ENCODE results near the gene CD24.
"Not testable (repeated sequence)": the region's sequence is repeated elsewhere in the genome, so short reads cannot be mapped to it uniquely, and the experiment has no call there.

The CD24 gene, protein sequence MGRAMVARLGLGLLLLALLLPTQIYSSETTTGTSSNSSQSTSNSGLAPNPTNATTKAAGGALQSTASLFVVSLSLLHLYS

DNA sequence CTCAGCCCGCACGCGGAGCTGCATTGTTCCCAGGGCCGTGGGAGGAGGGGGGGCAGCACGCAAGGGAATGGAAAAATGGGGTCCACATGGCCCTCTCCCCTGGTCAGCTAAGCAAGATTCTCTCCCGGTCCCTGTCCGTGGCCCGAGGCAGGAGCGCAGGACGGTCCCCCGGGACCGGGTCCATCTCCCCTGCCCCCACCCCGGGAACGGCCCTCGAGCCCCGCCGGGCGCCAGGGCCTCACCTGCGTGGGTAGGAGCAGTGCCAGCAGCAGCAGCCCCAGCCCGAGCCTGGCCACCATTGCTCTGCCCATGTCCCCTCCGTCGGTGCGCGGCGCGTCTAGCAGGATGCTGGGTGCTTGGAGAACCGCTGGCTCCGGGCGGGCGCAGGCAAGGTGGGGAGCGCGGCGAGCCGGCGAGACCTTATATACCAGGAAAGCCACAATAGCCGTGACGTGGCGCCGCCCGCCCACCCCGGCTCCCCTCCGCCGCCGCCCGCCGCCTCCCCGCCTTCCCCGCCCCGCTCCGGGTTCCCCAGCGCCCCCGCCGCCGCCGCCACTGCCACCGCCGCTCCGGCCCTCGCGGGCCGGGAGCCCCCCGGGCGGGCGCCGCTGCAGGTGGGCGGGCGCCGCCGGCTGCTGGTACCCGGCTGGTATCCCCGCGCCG, at the start of gene CD24:
TSS of gene CD24 (minus strand) at position 394 of the 663 bp plus-strand sequence. CDS start at position 311, 83 bp downstream.
- peak; percentile 64 for DNase-seq

DNA sequence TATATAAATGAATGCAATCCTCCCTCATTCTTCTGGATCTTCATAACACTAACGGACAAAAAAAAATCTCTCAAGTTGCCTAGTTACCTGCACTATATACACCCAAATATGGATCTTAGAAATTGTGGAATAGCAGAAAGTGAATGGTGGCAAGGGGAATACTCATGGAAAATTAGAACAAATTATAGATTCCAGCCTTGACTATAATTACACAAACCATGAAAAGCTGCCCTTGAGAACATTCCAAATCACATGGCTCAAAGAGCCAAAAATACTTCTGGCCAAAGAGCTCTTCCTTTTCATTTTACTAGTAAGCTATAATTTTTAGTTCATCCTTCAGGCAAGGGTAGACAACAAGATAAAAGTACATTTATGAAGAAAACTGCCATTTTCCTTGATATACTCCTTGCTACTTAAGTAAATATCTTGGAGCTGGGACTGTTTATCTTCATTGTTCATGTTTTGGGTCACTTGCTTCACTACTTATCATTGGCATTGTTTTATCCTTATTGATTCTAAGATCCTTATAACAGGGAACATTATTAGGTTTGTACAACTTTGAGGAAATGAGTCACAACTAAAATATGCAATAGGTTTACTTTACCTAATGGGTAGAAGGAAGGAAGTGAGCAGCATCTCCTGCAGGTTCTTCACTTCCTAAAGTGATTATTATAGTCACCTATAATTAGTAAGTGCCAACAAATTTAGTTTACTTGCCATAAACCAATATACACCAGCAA, 47.1 kb upstream of the CD24 start:
- DNase-seq = no peak

DNA sequence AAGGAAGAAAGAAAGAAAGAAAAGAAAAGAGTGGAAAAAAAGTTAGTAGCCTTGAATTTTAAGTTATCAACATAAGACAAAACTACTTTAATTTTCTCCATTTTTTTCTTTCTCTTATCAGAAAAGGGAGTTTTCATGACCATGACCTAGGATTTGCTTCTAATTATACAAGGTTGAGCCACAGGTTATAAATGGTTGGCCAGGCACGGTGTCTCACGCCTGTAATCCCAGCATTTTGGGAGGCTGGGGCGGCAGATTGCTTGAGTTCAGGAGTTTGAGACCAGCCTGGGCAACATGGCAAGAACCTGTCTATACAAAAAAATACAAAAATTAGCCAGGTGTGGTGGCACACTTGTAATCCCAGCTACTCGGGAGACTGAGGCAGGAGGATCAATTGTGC, 45.7 kb upstream of the CD24 start:
- no peak for DNase-seq

DNA sequence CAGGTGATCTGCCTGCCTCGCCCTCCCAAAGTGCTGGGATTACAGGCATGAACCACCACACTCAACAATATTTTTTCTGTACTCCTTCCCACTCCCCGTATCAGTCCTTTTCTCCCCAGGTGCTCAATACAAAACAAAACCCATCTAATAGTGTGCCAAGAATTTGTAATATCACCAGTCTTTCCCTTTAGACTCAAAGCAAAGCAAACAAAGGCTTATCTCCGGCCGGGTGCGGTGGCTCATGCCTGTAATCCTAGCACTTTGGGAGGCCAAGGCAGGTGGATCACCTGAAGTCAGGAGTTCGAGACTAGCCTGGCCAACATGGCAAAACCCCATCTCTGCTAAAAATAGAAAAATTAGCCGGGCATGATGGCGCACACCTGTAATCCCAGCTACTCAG, 45.1 kb upstream of the CD24 start:
- not testable (repeated sequence) for DNase-seq

DNA sequence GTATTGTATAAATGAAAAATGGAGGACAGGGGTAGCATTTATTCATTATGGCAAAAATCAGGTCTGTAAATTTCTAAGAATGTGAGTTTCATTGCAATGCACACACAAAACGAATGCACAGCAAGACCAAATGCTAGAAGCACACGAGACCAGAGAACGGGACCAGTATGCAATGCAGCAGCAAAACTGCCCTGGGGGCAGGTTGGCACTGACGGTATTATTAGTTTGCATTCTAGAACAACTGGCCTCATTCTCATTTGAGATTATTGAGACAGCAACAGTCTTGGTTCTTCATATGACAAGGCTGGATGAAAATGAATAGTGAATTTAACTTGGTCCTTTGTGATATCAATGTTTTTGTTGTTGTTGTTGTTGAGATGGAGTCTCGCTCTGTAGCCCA, 44.5 kb upstream of the CD24 start:
- no peak for DNase-seq

DNA sequence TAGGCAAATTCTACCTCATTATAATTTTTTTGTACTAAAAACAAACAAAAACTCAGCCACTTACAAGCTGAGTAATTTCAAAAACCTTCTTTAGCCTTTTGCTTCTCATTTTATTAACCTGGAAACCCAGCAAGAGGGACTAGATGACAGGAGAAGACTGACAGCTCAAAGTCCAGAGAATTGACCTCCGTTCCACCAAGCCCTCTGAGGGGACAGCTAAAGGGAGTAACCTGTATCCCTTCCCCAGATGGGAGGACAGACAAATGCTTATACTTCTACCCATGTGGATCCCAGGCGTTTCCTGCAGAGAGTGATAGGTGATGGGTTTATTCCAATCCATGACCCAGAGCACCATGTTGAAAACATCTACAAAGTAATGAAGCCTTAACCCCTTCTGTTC, 35.0 kb upstream of the CD24 start:
- no peak for DNase-seq

DNA sequence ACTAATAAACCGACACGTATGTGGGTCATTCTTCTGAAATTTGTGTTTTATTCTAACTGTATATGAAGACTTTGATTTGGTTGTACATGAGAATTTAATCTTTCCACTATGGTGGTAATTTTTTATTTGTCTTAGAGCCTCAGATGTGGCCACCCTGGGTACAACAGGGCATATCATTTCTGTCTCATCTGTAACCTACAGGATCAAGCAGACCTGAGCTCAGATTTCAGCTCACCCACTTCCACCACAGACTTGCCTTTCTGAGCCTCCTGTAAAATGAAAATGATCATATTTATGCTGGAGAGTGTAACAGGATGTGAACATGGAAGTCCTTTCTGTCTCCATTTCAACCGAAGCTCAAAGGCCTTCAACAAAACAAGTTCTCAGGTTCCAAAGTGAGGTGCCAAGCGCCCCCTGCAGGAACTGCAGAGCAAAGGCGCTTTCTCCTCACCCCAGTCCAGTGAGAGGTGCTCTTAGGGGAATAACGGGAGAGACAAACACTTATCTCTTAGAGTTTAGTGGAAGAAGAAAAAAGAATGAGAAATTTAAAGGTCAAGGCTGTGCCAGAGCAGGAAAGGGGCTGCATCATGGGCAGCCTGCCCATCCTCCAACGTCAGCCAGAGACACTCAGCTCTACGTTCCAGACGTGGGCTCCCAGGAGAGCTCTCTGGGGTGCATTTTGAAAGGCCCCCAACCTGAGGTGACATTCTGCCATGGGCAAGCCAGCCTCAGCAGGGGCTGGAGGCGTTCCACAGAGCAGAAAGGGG, 23.0 kb upstream of the CD24 start:
- peak; percentile 50 for DNase-seq

DNA sequence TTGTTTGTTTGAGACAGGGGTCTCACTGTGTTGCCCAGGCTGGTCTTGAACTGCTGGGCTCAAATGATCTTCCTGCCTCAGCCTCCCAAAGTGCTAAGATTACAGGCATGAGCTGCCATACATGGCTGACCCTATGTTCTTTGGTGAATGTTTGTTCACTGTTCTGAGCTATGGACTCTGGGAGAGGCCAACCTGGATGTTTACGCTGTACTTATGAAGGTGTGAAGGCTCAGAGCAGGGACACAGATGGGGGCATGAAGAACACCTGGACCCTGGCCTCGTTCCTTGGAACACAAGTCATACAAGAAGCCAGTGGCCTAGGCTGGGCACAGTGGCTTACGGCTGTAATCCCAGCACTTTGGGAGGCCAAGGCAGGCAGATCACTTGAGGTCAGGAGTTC, 21.1 kb upstream of the CD24 start:
- no peak for DNase-seq

DNA sequence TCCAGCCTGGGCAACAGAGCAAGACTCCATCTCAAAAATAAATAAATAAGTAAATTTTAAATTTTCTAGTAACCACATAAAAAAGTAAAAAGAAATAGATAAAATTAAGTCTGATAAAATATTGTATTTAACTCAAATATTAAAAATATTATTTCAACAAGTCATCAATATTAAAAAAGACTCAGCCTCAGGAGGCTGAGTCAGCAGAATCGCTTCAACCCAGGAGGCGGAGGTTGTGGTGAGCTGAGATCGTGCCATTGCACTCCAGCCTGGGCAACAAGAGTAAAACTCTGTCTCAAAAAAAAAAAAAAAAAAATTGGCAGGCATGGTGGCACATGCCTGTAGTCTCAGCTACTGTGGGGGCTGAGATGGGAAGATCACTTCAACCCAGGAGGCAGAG, 15.2 kb upstream of the CD24 start:
- not testable (repeated sequence) for DNase-seq

DNA sequence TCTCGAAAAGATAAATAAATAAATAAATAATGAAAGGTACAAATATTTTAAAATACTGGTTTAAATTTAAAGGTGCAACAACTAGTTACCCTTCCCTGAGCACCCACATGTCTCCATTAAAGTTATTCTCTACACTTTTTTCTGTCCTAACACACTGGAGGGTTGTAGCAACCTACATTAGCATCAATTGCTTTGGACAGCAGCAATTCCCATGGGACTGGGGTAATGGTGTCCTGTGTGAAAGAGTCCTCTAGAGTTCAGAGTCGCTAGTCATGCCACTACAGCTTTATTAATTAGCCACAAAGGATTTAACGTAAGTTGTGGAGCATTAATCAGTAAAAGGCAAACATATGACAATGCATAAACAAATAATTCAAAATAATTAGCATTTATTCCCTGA, 14.1 kb upstream of the CD24 start:
- no peak for DNase-seq

DNA sequence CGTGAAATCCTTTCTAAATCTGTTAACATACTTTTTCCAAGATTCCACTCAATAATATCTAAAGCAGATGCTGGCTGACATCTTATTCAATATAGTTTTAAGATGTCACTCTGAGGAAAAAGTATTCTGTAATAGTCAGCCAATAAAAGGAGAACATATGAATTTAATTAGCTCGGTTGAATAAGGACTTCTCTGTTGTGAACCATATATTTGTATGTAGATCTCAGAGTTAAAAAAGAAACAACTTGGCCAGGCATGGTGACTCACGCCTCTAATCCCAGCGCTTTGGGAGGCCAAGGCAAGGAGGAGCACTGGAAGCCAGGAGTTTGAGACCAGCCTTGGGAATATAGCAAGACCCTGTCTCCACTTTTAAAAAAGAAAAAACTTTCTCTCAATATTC, 7.4 kb upstream of the CD24 start:
- DNase-seq = no peak

DNA sequence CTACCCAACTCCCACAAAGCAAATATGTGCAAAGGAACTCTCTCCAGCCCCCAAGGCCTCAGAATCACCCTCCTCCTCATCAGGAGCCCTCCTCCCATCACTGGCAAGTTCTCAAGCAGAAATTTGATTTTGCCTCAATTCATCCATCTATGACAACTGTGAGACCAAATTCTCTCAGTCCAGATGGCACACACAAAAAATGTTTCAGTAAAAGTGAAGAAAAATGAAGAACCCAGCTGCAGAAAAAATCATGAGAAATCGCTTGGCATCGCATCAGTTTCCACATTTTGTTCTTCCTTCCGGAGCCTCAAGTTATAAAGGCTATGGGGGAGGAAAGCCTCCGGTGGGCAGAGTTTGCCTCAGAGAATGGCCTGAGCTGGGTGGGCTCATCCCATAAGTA, 6.4 kb upstream of the CD24 start:
- no peak for DNase-seq

DNA sequence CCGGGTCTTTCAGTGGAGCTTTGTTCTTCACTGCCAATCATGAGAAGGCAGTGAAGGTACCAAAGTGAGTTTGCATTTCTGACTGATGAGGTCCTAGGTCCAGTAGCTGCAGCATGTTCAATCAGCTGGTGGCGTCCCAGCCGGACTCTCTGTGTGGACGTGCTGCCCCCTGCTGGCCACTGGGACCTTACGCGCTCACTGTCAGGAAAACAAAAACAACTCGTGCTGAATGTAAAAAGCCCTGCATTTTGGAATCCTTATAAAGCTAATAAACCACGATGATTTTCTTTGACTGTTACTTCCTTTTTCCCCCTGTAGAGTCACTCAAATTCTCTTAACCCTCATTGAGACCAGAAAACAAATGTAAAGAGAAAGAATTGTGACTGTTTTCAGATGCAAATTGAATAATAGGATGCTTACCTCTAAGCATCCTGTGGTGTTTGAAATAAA, 4.9 kb upstream of the CD24 start:
- peak; percentile 71 for DNase-seq

DNA sequence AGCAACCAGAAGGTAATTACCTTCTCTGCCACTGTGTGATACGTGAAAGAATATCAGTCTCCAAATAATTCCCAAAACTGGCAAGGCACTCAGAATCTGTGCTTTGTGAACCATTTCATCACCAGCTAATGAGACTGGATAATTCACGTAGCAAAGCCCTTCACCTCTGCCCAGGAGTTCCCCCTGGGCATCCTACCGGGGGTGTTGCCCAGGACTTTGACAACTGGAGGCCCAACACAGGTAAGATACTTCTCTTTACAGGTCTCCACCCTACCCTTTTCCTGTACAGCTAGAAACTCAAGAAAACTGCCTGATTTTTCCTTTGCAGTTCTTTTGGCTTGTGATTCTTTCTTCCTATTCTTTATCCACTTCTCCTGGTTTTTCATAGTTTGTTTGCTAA, 2.7 kb upstream of the CD24 start:
- no peak for DNase-seq

DNA sequence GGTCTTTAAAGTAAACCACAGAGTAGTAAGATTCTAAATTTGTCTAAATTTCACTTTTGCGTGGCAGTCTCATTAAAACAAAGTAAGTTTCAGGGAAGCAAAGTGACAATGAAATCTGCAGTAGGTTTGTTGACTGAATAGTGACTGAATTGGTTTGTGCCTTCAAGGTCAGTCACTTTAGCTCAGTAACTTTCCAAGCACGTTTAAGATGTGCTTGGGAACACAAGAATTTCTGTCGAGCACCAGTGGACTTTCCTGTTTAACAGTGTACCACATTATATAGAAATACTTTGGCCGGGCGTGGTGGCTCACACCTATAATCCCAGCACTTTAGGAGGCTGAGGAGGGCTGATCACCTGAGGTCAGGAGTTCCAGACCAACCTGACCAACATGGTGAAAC, 1.7 kb upstream of the CD24 start:
- no peak for DNase-seq

DNA sequence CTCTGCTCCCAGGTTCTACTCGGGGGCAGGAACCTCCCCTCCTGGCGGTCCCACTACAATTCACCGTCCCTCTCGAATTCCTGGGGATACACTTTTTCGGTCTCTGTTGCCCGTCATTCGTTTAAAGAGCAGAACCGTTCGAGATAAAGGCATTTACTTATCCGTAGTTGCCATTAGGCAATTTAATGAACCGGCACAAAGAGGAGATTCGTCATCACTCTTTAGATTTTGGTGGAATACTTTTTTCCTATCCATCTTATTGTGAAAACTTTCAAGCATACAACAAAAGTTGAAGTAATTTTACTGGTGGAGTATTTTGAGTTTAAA, 1.2 kb upstream of the CD24 start:
- no peak for DNase-seq

DNA sequence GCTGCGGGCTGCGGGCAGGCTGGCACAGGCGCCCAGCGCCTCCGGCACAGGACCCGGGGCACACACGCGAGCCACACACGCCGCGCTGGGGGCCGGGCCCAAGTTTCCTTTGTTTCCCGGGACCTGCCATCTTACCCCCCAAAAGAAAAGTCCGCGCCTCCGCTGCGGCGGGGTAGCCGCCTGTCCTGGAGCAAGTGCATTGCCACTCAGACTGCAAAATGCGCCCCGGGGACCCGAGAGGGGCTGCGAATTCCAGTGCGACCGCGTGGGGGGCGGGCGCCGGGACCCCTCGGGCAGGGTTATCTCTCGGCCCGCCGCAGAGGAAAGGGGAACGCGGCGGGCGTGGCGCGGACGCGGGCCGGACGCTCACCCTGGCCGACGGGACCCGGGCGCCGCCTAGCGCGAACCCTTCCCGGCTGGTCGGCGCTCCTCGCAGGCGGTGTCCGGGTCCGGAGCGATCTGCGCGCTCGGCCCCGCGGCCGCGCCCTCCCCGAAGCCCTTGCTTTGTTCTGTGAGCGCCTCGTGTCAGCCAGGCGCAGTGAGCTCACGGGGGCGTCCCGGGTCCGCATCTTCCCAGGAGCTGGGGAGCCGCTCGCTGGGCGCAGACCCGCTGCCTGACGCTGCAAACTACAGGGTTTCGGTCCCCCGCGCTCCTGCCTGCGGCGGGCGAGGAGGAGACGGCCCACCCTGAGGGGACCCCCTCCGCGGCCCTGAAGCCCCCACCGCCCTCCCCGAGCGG, 639 bp upstream of the CD24 start:
- peak; percentile 39 for DNase-seq

DNA sequence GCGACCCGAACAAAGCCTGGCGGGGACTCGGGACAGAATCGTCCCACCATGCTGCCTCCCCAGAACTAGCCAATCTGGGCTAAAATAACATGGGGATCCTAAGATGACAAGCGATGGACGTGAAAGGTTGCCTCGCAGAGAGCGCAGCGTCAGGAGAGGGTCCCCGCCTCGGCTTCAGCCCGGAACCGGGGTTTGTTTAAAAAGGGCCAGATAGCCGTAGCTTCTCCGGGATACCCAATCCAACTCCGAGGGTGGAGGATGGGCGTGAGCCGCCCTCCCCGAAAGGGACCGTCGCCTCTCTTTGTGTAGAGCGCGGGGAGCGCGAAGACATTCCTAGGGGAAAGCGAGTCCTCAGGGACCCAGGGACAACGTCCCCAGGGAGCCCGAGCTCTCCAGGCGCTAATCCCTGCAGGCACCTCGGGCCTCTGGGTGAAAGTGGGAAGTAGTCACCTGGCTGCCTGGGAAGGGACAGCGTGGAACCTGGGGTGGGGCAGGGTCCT, 643 bp downstream of the CD24 start:
- DNase-seq = no peak

DNA sequence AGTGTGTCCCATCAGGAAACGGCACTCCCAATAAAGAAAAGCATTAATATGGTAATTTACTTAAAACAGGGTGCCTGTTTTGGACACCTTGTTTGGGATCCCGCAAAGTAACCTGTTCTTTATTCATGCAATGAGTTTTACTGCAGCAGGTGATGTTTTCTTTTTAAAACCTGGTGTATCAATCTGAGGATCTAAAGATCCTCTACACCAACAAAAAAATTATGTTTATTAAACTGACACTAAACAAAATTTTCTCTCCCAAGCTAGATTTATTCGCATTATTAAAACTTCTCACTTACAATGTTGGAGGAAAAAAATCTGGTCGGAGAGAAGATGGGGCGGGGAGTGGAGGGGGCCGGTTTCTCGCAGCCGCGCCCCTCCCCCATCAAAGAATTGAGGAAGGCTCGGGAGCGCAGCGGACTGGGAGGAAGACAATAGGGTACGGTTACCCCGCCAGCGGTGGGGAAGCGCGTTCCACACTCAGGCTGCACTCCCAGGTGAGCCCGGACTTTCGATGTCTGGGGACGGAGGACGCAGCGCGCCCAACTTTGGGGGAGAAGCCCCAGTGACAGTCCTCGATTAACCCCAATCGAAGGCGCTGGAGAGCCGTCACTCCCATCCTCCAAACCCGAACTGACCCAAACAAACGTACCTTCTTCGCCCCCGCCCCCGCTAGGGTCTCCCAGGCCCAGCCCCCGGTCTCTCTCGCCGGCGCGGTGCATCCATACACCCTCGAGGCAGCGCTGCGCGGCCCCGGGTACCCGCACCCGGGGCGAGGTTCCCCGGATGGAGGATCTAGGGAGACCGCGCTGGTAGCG, 1.3 kb downstream of the CD24 start:
- no peak for DNase-seq

DNA sequence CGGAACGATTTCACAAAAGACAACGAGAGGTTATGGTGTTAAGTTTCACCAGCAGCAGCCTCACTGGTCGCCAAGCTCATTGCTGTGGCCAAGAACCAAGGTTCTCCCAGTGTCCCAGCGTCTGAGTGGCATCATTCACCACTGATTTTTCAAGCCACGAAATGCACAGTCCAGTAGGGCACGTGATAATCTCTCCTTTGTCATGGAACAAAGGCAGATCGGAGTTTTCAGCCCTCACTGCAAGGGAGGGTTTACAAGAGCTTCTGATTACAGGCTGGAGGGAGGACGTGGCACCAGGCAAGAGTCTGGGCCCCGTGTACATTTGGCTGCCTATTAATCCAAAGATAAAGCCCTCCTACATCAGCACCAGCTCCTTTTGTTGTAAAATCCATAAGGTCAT, 2.0 kb downstream of the CD24 start:
- no peak for DNase-seq

DNA sequence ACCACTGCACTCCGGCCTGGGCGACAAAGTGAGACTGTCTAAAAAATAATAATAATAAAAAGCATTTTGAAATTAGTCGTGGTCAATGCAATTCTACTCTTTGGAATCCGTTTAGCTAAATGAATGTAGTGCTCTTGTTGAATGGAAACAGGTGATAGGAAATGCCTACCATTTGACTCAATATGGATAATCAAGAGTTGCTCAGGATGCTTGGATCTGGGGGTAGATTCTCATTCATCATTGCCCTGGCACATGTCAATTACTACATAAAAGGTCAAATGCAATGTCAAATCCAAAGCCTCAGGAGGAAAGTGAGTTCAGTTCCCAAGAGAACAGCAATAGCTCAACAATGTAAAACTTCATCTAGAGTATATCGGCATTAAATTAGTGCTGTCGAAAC, 3.8 kb downstream of the CD24 start:
- not testable (repeated sequence) for DNase-seq

DNA sequence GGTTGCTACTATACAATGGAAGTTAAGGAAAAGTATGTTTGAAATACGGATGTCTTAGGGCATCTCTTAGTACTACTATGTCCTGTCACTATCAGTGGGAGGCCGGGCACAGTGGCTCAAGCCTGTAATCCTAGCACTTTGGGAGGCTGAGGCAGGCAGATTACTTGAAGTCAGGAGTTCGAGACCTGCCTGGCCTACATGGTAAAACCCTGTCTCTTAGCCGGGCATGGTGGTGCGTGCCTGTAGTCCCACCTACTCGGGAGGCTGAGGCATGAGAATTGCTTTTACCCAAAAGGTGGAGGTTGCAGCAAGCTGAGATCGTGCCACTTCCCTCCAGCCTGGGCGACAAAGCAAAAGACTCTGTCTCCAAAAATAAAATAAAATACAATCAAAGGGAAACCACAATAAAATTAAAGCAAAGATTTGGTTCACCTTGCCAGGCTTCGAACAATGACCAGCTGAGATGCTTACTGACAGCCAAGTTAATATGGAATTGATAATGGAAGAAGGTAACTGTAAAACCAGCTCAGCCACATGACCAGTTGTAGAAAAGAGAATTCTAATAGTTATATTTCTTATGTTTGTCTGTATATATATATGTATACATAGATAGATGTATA, 6.5 kb downstream of the CD24 start:
- no peak for DNase-seq
